ENCODE results near the gene PREX1.
"Not testable (repeated sequence)": the region's sequence is repeated elsewhere in the genome, so short reads cannot be mapped to it uniquely, and the experiment has no call there.

PREX1 gene

GRCh38 chr20:48845721-48846306 is 18.0 kb upstream of the PREX1 start:
- peaks cover 3% of the 10 kb centered on the region for H3K27me3 ChIP-seq (ENCODE audit: control insufficient read depth, insufficient read depth, low read length)
- no peaks in the 10 kb centered on the region for H3K36me3 ChIP-seq (ENCODE audit: control insufficient read depth, insufficient read depth, low read length)
- no peak overlapping the region for H3K9ac ChIP-seq (ENCODE audit: low read depth, low read length)
- no peaks in the 10 kb centered on the region for H3K9me3 ChIP-seq (ENCODE audit: control insufficient read depth, insufficient read depth, low read length)
- peaks cover 5% of the 10 kb centered on the region for H3K4me1 ChIP-seq (ENCODE audit: control insufficient read depth, insufficient read depth, low read length)
- no peak overlapping the region for H3K4me3 ChIP-seq (ENCODE audit: low read depth, low read length)

GRCh38 chr20:48844996-48845395 is 17.2 kb upstream of the PREX1 start:
- no peak overlapping the region for H3K9ac ChIP-seq (ENCODE audit: low read depth, low read length)
- H3K36me3 ChIP-seq (ENCODE audit: control insufficient read depth, insufficient read depth, low read length): no peaks in the 10 kb centered on the region
- no peak overlapping the region for H3K4me3 ChIP-seq (ENCODE audit: low read depth, low read length)
- H3K27me3 ChIP-seq (ENCODE audit: control insufficient read depth, insufficient read depth, low read length): peaks cover 3% of the 10 kb centered on the region
- H3K9me3 ChIP-seq (ENCODE audit: control insufficient read depth, insufficient read depth, low read length): no peaks in the 10 kb centered on the region
- H3K4me1 ChIP-seq (ENCODE audit: control insufficient read depth, insufficient read depth, low read length): peaks cover 5% of the 10 kb centered on the region

- H3K9me3 ChIP-seq (ENCODE audit: control insufficient read depth, insufficient read depth, low read length); H3K4me3 ChIP-seq (ENCODE audit: low read depth, low read length); H3K27me3 ChIP-seq (ENCODE audit: control insufficient read depth, insufficient read depth, low read length); H3K4me1 ChIP-seq (ENCODE audit: control insufficient read depth, insufficient read depth, low read length); H3K9ac ChIP-seq (ENCODE audit: low read depth, low read length); H3K36me3 ChIP-seq (ENCODE audit: control insufficient read depth, insufficient read depth, low read length): not testable (repeated sequence)
These were observed 16.1 kb upstream of the PREX1 start for GRCh38 chr20:48843896-48844295.

GRCh38 chr20:48843057-48843806 is 15.4 kb upstream of the PREX1 start:
- Histone ChIP-seq H3K9ac (ENCODE audit: low read depth, low read length) (no peak overlapping the region), H3K27me3 (ENCODE audit: control insufficient read depth, insufficient read depth, low read length) (peaks cover 3% of the 10 kb centered on the region), H3K4me3 (ENCODE audit: low read depth, low read length) (no peak overlapping the region), H3K4me1 (ENCODE audit: control insufficient read depth, insufficient read depth, low read length) (peaks cover 5% of the 10 kb centered on the region), H3K36me3 (ENCODE audit: control insufficient read depth, insufficient read depth, low read length) (no peaks in the 10 kb centered on the region), H3K9me3 (ENCODE audit: control insufficient read depth, insufficient read depth, low read length) (no peaks in the 10 kb centered on the region)

DNA sequence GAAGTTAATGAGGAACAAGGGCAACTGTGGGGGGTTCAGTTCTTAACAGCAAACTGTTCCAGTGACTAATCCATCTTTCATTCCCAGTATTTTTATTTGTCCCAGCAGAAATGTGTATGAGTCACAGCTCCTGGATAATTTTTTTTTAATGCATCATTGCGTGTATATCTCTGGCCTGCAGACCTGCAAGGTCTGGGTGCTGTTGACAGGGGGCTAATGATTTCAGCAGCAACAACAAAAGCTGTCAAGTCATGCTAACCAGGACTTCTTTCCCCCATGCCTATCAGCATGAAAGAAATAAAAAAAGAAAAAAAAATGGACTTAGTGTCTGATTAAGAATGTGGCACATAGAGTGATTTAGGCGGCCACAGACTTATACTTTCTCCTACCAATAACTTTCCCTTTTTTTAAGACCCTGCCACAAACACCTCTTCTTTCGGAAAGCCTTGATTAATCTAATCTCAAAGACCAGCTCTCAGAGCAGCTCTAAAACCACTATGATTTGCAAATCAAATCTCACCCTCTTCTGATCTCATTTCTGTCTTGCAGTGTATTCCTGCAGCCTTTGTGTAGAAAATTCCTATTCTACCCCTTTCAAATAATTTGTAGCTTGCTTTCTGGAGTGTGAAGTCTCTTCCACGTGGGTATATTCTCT is 14.2 kb upstream of the PREX1 start:
- Histone ChIP-seq H3K36me3 (ENCODE audit: control insufficient read depth, insufficient read depth, low read length) (no peaks in the 10 kb centered on the region), H3K9me3 (ENCODE audit: control insufficient read depth, insufficient read depth, low read length) (no peaks in the 10 kb centered on the region), H3K4me1 (ENCODE audit: control insufficient read depth, insufficient read depth, low read length) (peaks cover 4% of the 10 kb centered on the region), H3K27me3 (ENCODE audit: control insufficient read depth, insufficient read depth, low read length) (peaks cover 3% of the 10 kb centered on the region), H3K9ac (ENCODE audit: low read depth, low read length) (no peak overlapping the region), H3K4me3 (ENCODE audit: low read depth, low read length) (no peak overlapping the region)

GRCh38 chr20:48841196-48841874 is 13.5 kb upstream of the PREX1 start:
- no peaks in the 10 kb centered on the region for H3K4me1 ChIP-seq (ENCODE audit: control insufficient read depth, insufficient read depth, low read length)
- H3K9ac ChIP-seq (ENCODE audit: low read depth, low read length): no peak overlapping the region
- H3K4me3 ChIP-seq (ENCODE audit: low read depth, low read length): no peak overlapping the region
- H3K36me3 ChIP-seq (ENCODE audit: control insufficient read depth, insufficient read depth, low read length): no peaks in the 10 kb centered on the region
- no peaks in the 10 kb centered on the region for H3K9me3 ChIP-seq (ENCODE audit: control insufficient read depth, insufficient read depth, low read length)
- peaks cover 3% of the 10 kb centered on the region for H3K27me3 ChIP-seq (ENCODE audit: control insufficient read depth, insufficient read depth, low read length)

DNA sequence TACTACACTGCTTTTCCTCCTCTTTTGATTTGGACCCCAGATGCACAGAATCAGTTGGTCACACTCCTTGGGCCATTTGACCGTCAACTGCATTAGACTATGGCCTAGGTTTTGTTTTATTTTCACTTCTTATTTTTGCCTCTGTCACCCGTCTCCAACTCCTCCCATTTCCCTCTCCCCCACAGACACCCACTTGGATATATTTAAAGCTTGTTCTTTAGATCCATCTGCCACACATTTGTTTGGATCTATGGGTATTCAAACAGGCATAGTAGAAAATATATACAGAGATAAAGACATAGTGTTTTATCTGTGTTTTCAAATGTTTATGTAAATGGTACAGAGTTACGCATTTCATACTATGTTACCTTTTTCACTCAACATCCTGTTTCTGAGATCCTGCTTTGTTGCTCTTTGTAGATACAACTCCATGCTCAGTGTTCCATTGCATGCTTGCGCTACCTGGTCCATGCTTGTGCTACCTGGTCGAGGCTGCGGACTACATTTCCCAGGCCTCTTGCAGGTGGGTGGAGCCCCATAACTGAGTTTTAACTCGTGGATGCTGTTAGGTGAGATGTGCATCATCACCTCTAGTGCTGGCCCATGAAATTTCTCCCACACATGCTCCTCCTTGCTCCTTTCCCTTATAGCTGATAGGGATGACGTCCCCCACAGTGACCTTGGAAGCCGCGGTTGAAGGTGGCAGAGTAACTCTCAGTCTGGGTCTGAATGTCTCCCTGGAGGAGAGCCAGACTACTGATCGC is 11.5 kb upstream of the PREX1 start:
- Histone ChIP-seq H3K9ac (ENCODE audit: low read depth, low read length) (no peak overlapping the region), H3K4me3 (ENCODE audit: low read depth, low read length) (no peak overlapping the region), H3K36me3 (ENCODE audit: control insufficient read depth, insufficient read depth, low read length) (no peaks in the 10 kb centered on the region), H3K27me3 (ENCODE audit: control insufficient read depth, insufficient read depth, low read length) (no peaks in the 10 kb centered on the region), H3K4me1 (ENCODE audit: control insufficient read depth, insufficient read depth, low read length) (no peaks in the 10 kb centered on the region), H3K9me3 (ENCODE audit: control insufficient read depth, insufficient read depth, low read length) (no peaks in the 10 kb centered on the region)

DNA sequence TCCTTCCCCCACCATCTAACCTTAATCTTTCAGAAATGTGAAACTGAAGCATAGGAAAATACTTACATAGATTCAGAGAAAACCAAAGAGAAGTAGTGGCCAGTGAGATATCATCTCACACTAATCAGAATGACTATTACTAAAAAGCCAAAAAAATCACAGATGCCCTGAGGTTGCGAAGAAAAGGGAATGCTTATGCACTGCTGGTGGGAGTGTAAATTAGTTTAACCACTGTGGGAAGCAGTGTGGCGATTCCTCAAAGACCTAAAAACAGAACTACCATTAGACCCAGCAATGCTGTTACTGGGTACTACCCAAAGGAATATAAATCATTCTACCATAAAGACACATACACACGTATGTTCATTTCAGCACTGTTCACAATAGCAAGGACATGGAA is 9.2 kb upstream of the PREX1 start:
- Histone ChIP-seq H3K9me3 (ENCODE audit: control insufficient read depth, insufficient read depth, low read length) (no peaks in the 10 kb centered on the region), H3K27me3 (ENCODE audit: control insufficient read depth, insufficient read depth, low read length) (peaks cover 2% of the 10 kb centered on the region), H3K4me3 (ENCODE audit: low read depth, low read length) (no peak overlapping the region), H3K9ac (ENCODE audit: low read depth, low read length) (no peak overlapping the region), H3K36me3 (ENCODE audit: control insufficient read depth, insufficient read depth, low read length) (no peaks in the 10 kb centered on the region), H3K4me1 (ENCODE audit: control insufficient read depth, insufficient read depth, low read length) (no peaks in the 10 kb centered on the region)

GRCh38 chr20:48835390-48835789 is 7.6 kb upstream of the PREX1 start:
- Histone ChIP-seq H3K27me3 (ENCODE audit: control insufficient read depth, insufficient read depth, low read length) (peaks cover 11% of the 10 kb centered on the region), H3K4me3 (ENCODE audit: low read depth, low read length) (no peak overlapping the region), H3K4me1 (ENCODE audit: control insufficient read depth, insufficient read depth, low read length) (no peaks in the 10 kb centered on the region), H3K9me3 (ENCODE audit: control insufficient read depth, insufficient read depth, low read length) (no peaks in the 10 kb centered on the region), H3K9ac (ENCODE audit: low read depth, low read length) (no peak overlapping the region), H3K36me3 (ENCODE audit: control insufficient read depth, insufficient read depth, low read length) (no peaks in the 10 kb centered on the region)

DNA sequence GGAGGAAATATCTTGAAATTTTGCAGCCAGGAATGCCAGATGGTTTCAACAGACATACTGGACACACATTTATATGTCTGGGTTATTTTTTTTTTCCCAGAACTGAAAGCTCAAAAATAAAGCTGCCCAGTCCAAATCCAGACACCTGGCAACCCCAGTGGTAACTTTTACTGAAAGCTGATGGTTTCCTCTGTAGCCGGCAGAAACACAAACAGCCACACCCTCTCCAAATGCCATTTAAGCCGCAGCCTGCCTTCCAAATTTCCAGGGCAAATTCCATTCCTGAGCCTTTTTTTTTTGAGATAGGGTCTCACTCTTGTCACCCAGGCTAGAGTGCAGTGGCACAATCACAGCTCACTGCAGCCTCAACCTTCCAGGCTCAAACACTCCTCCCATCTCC is 6.5 kb upstream of the PREX1 start:
- Histone ChIP-seq H3K27me3 (ENCODE audit: control insufficient read depth, insufficient read depth, low read length) (peaks cover 22% of the 10 kb centered on the region), H3K36me3 (ENCODE audit: control insufficient read depth, insufficient read depth, low read length) (no peaks in the 10 kb centered on the region), H3K4me1 (ENCODE audit: control insufficient read depth, insufficient read depth, low read length) (no peaks in the 10 kb centered on the region), H3K9ac (ENCODE audit: low read depth, low read length) (no peak overlapping the region), H3K9me3 (ENCODE audit: control insufficient read depth, insufficient read depth, low read length) (no peaks in the 10 kb centered on the region), H3K4me3 (ENCODE audit: low read depth, low read length) (no peak overlapping the region)

DNA sequence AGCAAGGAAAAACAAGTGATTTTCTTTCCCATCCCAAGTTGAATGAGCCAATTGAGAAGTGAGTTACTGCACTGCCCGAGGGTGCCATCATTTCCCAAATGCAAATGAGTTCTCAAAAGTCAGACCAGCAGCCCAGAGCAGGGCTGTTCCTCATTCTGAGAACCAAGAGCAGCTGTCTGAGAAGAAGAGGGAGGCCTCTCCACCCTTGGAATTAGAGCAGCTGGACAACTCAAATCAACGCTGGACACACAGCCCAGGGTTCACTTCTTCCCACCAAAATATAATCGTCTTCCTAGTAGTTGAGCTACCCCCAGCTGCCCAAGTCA is 4.6 kb upstream of the PREX1 start:
- Histone ChIP-seq H3K9ac (ENCODE audit: low read depth, low read length) (no peak overlapping the region), H3K4me3 (ENCODE audit: low read depth, low read length) (no peak overlapping the region)

More for the DNA sequence above, 4.6 kb upstream of the PREX1 start:
- H3K27me3 ChIP-seq (ENCODE audit: control insufficient read depth, insufficient read depth, low read length): peaks cover 32% of the 10 kb centered on the region
- H3K9me3 ChIP-seq (ENCODE audit: control insufficient read depth, insufficient read depth, low read length): no peaks in the 10 kb centered on the region
- H3K36me3 ChIP-seq (ENCODE audit: control insufficient read depth, insufficient read depth, low read length): no peaks in the 10 kb centered on the region
- no peaks in the 10 kb centered on the region for H3K4me1 ChIP-seq (ENCODE audit: control insufficient read depth, insufficient read depth, low read length)
